Activated CD4-positive, CD25-positive, alpha-beta regulatory T cell (primary cell): ENCODE measurements around the gene MOV10L1.
"Not testable (repeated sequence)": the region's sequence is repeated elsewhere in the genome, so short reads cannot be mapped to it uniquely, and the experiment has no call there.

Experiments
- DNase-seq, 4 experiments: peaks; one replicate each; lab custom pipeline; 2025; lab: John Stamatoyannopoulos, UW

MOV10L1 gene

GRCh38 chr22:50105208-50106100, 15.6 kb downstream of the MOV10L1 start:
- no peak for DNase-seq

GRCh38 chr22:50107529-50107928, 17.7 kb downstream of the MOV10L1 start:
- no peak for DNase-seq

DNA sequence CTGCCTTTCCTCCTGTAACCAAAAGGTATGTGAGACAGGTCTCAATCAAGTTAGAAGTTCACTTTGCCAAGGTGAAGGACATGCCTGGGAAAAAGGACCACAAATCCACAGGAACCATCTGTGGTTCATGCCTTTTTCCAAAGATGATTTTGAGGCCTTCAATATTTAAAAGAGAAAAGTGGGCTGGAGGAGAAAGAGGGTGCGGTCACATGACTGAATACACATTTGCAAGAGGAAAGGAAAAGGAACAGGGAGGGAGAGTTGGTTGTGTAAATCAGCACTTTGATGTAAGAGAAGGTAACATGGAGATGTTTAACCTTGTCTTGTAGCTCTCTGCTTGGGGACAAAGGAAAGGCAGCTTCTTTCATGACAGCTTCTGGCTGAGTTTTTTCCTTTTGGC, 21.2 kb downstream of the MOV10L1 start:
- DNase-seq = no peak

DNA sequence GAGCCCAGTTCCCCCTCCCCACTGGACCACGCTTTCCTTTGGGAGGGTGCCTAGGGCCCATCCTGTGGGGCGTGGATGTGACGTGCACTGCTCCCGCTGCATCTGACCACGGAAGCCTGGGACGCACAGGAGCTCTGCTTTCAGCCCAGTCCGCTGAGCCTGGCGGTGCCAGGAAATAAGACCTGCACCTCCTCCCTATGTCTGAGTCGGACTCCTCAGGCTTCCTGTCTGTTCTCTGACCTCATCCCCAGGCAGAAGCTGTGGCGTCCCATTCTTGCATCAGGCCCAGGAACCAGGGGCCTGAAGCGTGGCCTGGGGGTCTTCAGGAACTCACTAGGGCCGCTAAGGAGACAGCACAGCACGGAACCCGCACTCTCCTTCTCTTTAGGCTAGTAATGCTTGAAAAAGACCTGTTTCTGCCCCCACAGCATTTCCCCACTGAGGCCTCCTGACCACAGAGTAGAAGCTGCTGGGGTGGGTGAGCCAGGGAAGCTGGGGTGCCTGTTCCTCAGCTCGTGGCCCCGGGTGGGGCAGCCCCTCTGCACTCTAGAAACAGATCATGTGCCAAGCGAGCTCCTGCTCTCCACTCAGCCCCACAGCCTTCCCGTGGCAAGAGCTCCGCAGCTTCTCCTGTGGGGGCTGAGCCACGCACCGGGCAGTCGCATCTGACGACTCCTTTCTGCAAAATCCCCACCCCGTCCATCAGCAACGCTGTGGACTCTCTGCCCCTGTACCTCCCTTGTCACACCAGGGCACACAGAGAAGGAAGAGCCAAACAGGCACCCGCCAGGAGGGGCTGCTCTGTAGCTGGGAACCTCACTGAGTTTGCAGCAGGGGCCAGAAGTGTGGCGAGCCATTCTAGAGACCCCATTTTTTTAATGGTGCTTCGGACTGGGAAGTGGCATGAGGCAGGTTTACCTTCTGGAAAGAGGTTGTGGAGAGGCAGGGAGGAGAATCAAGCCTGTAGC, 22.6 kb downstream of the MOV10L1 start:
- DNase-seq = no peak

DNA sequence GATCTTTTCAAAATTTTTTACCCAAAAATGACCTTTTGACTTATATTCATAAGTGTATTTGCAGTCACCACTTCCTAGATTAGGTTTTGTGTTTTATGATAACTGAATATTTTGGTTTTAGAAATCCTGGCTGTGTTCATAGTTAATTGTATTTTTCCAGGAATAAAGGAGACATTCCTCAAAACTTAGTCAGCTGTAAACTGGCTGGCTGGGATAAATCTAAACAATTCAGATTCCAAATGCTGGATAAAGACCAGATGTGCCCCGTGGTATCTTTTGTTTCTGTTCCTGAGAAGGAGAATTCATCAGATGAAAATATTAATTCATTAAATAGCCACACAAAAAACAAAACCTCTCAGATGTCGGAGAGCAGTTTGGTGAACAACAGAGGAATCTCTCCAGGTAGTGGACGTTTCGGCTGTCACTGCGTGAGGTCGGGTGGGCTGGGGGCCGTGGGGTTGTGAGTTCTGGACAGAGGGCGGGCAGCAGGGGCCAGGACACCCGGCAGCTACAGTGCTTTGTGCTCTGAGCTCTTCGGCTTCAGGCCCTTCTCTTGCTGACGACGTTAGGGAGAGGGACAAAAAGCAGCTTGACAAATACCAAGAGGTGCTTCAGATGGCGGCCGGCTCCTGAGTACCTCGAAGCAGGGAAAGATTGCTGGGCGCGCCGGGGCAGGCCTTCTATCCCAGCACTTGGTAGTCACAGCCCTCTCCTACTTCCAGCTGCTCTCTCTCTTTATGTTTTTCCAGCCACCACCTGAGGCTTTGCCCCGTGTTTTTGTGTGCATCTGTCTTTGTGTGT, 24.6 kb downstream of the MOV10L1 start:
- DNase-seq = no peak

GRCh38 chr22:50115693-50116092, 25.9 kb downstream of the MOV10L1 start:
- DNase-seq = no peak

GRCh38 chr22:50117168-50117762, 27.5 kb downstream of the MOV10L1 start:
- no peak for DNase-seq

DNA sequence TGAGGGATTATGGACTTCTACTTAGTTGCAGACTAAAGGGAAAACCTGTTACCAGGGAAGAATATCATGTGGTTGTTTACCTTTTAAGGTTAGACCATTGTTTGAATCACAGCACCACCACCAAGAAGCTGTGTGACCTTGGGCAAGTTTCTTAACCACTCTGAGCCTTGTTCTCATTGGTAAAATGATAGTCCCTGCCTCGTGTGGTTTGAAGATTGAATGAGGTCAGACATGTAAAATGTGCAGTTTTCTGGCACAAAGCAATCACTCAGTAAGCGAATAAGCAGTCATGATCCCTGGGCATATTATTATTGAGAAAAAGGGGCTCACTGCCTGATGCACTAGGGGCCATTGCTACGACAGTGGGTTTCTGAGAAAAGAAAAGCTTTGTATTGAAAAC, 28.3 kb downstream of the MOV10L1 start:
- no peak for DNase-seq

DNA sequence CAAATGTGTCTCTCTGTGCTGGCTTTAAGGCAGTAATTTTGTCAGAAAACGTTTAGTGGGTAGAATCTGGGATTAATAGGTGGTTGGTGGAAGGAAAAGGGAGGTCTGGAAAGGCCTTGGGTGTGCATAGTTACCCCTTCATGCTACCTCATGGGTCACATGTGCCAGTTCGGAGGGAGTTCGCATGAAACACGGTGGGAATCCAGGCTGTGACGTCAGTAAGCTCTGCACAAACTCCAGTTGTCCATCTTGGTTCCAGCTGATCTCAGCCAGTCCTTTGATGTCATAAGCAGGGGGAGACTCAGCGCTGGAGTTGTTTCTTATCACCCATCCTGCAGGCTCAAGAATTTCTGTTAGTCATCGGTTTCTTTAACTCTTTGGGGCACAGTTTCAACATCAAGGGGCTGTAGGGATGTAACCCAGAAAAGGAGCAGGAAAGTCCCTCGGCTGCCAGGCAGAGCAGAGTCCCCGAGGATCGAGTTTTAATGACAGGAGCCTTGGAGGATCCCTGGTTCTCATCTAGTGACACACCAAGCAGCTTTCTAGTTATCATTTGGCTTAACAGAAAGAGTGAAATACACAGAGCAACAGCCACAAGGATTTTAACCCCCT, 28.9 kb downstream of the MOV10L1 start:
- no peak for DNase-seq

- DNase-seq = no peak
Observed at GRCh38 chr22:50119169-50119767, 29.5 kb downstream of the MOV10L1 start.

DNA sequence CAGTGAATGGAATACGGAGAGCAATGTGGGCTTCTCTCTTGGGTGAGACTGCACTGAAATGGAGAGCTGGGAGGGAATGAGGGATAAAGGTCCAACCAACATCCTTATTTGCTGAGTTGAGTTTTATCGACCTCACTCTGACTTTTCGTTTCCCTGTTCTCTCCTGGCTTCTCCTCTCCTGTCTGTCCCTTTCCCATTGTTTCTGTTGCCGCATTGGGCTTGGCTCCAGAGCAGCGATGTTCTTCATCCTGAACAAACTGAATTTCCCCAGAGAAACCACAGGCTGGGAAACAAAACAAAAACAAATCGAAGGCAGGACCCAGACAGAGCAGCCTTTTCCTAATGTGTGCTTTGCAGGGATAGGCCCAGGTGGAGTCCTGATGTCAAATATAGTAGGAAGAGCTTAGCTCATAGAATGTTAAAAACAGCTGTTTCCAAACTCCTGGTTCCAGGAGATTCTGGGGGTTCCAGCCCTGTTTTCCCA, 30.0 kb downstream of the MOV10L1 start:
- DNase-seq = no peak

GRCh38 chr22:50121202-50121740, 31.5 kb downstream of the MOV10L1 start:
- no peak for DNase-seq

GRCh38 chr22:50123119-50123518, 33.3 kb downstream of the MOV10L1 start:
- no peak for DNase-seq

- DNase-seq = no peak
Observed at GRCh38 chr22:50125029-50125428, 35.2 kb downstream of the MOV10L1 start.

DNA sequence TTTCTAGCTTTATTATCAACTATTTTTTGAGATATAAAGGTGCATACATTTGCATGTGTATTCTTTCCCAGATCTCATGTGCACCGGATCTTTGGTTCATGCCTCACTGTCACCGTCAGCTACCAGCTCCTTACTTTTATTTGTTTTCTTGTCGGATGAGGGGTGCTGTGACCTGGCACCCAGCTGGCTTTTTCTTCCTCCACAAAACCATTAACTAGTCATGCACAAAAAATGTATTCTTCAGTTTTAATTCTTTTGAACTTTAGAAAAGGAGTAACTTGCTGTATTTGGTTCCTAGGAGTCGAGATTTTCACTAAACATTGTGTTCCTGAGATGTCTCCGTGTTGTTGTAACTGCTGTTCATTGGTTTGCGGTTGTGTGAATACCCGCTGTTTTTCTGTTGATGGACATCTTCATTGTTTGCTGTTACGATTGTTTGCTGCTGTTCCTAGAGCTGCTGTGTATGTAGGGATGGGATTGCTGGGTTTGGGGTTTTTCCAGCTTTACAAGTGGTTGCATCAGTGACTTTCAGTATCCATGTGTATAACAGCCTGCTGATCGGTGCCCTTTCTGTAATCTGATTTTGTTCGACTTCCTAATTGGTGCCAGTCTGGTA, 39.4 kb downstream of the MOV10L1 start:
- no peak for DNase-seq

DNA sequence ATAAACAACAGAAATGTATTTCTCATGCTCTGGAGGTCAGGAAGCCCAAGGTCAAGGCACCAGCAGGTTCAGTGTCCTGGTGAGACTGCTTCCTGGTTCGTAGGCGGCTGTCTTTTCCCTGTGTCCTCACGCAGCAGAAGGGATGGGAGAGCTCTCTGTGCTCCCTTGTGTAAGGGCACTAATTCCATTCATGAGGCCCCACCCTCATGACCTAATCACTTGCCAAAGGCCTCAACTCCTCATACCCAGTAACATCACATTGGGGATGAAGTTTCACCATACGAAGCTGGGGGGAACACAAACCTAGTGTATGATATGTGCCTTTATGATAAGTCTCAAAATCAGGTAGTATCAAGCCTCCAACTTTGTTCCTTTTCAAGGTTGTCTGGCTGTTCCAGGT, 42.1 kb downstream of the MOV10L1 start:
- DNase-seq = no peak

DNA sequence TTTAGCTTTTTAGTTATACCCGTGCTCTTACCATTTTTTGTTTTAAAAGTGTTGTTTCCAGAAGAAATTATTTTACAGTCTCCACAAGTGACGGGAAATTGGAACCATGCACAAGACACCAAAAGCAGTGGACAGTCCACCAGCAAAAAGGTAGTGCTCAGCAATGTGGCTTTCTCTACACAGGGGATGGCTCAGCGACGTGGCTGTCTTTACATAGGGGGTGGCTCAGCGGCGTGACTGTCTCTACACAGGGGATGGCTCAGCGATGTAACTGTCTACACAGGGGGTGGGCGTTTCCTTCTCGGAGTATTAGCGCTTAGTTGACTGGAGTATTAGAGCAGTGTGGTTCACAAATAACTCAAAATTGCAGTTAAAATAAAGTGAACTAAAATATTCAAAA, 44.7 kb downstream of the MOV10L1 start:
- DNase-seq = no peak

GRCh38 chr22:50136581-50137015, 46.8 kb downstream of the MOV10L1 start:
- DNase-seq = no peak

- DNase-seq = not testable (repeated sequence)
Observed at GRCh38 chr22:50137277-50137676, 47.5 kb downstream of the MOV10L1 start.

GRCh38 chr22:50138041-50138440, 48.2 kb downstream of the MOV10L1 start:
- no peak for DNase-seq
